ENCODE results near the gene PRRT2.

The PRRT2 gene

GRCh38 chr16:29815032-29815721 is 3.2 kb downstream of the PRRT2 start:
- FAIRE-seq (no peak), DNase-seq (ENCODE audit: insufficient read length, low spot score) (no peak)
- no peak for TF ChIP-seq CTCF (IDR thresholded peaks at IDR 0.05; ENCODE audit: insufficient read depth, missing control alignments)

- DNase-seq (ENCODE audit: insufficient read length, low spot score), result peak; percentile 92
- peak; percentile 58 for TF ChIP-seq CTCF (IDR thresholded peaks at IDR 0.05; ENCODE audit: insufficient read depth, missing control alignments)
- no peak for FAIRE-seq
These were observed 4.0 kb downstream of the PRRT2 start, which contains the start of gene PAGR1 for GRCh38 chr16:29815793-29816693. PAGR1 (plus strand) TSS chr16:29816152; CDS start chr16:29816526, 374 bp downstream.

GRCh38 chr16:29816694-29817441 is 4.9 kb downstream of the PRRT2 start:
- FAIRE-seq, result no peak
- DNase-seq (ENCODE audit: insufficient read length, low spot score), result no peak
- TF ChIP-seq CTCF (IDR thresholded peaks at IDR 0.05; ENCODE audit: insufficient read depth, missing control alignments), result no peak

- DNase-seq (ENCODE audit: insufficient read length, low spot score) (no peak), FAIRE-seq (no peak)
- TF ChIP-seq CTCF (IDR thresholded peaks at IDR 0.05; ENCODE audit: insufficient read depth, missing control alignments), result no peak
These were observed 6.1 kb downstream of the PRRT2 start for GRCh38 chr16:29818082-29818481.

- FAIRE-seq, result no peak
- DNase-seq (ENCODE audit: insufficient read length, low spot score), result no peak
- peak; percentile 47 for TF ChIP-seq CTCF (IDR thresholded peaks at IDR 0.05; ENCODE audit: insufficient read depth, missing control alignments)
These were observed 7.5 kb downstream of the PRRT2 start for GRCh38 chr16:29819506-29819905.

- DNase-seq (ENCODE audit: insufficient read length, low spot score) (peak; percentile 77), FAIRE-seq (no peak)
These were observed 8.3 kb downstream of the PRRT2 start, which contains the start of gene MVP for GRCh38 chr16:29820271-29820701. MVP (plus strand) TSS chr16:29820462; CDS start chr16:29830550, 10,088 bp downstream.

More at GRCh38 chr16:29820271-29820701, 8.3 kb downstream of the PRRT2 start, which contains the start of gene MVP:
- no peak for TF ChIP-seq CTCF (IDR thresholded peaks at IDR 0.05; ENCODE audit: insufficient read depth, missing control alignments)
